ENCODE results near the gene KCNH3. TPM values are rescaled to one million over a fixed set of nuclear protein-coding genes. Genes with fewer than 3 reads are reported as not detected.

Gene KCNH3
- total and polyA plus RNA-seq, 2 of the 8 experiments (the other 6 are each of a cell fraction or from before 2014, with no cell fraction given) = 0.24 to 0.50 TPM

GRCh38 chr12:49557187-49557916 lies 18.5 kb downstream of the KCNH3 start:
- H2BK12ac ChIP-seq (ENCODE audit: low read depth, low read length) = no peak overlapping the region
- H3K18ac ChIP-seq (ENCODE audit: extremely low read depth, low read length) = no peak overlapping the region
- H4K91ac ChIP-seq (replicated peaks; ENCODE audit: insufficient read length, low read length) = no peak overlapping the region
- no peak overlapping the region for H3K27ac ChIP-seq (ENCODE audit: low read depth, low read length)
- peaks cover 15 to 43% (median 29%) of the 10 kb centered on the region in 4 experiments; a peak in 7 of 8 replicates for H3K36me3 ChIP-seq (ENCODE audit: control insufficient read depth in 2 of 4, insufficient read depth in 4 of 4, low read length in 3 of 4)
- no peak overlapping the region for H2BK120ac ChIP-seq (replicated peaks; ENCODE audit: low read depth, low read length)
- H3K4ac ChIP-seq (replicated peaks; ENCODE audit: insufficient read length, low read depth, low read length) = no peak overlapping the region
- H3K23ac ChIP-seq (ENCODE audit: insufficient read length) = no peak overlapping the region
- no peaks in the 10 kb centered on the region for H3K79me2 ChIP-seq (ENCODE audit: control insufficient read depth in 1 of 2, insufficient read depth in 2 of 2, low read length in 2 of 2)
- ChIA-PET POLR2A (ENCODE audit: partially characterized antibody) (interaction anchor here (0.5 to 3.1 kb wide), 6 partner anchors 9 to 244 kb away, joined by 3 to 12 read pairs (median 5); partner anchors contain the start of gene MCRS1), CTCF (ENCODE audit: partially characterized antibody) (interaction anchor here (1.1 to 14.0 kb wide), 12 partner anchors 7 to 225 kb away, joined by 3 to 171 read pairs (median 4); partner anchors contain the start of gene MCRS1)
- no peak overlapping the region for H2BK20ac ChIP-seq (ENCODE audit: low read length)
- H3K56ac ChIP-seq (replicated peaks; ENCODE audit: insufficient read length, low read depth, low read length) = no peak overlapping the region
- H4K5ac ChIP-seq (ENCODE audit: insufficient read length, low read depth, low read length) = no peak overlapping the region
- H3K79me1 ChIP-seq (ENCODE audit: low read depth, low read length) = no peaks in the 10 kb centered on the region
- H3K14ac ChIP-seq (ENCODE audit: insufficient read length) = no peak overlapping the region
- peaks cover 0 to 5% of the 10 kb centered on the region in 2 experiments for H4K20me1 ChIP-seq (replicated peaks in 1 of 2; ENCODE audit: control insufficient read depth in 1 of 2, insufficient read depth in 2 of 2, low read length in 2 of 2)
- H2BK15ac ChIP-seq (ENCODE audit: low read length) = no peak overlapping the region
- no peak for DNase-seq (ENCODE audit: low read depth in 1 of 2, low spot score in 2 of 2)
- H3K9me3 ChIP-seq (ENCODE audit: insufficient read depth in 2 of 2, low read depth in 1 of 2, low read length in 1 of 2) = no peaks in the 10 kb centered on the region
- TF ChIP-seq BRCA1 (IDR thresholded peaks at IDR 0.05; ENCODE audit: low read depth, low read length) (no peak), POLR2AphosphoS5 (IDR thresholded peaks at IDR 0.05; ENCODE audit: low read depth, low read length) (0 out of 2 replicates have a peak, but pooled peaks have one; percentile 17)
- no peaks in the 10 kb centered on the region; a peak in 1 of 7 replicates for H3K4me1 ChIP-seq (replicated peaks in 1 of 4; ENCODE audit: control insufficient read depth in 3 of 4, insufficient read depth in 4 of 4, low read length in 3 of 4)
- H3K4me3 ChIP-seq (ENCODE audit: extremely low read depth in 1 of 4, insufficient read depth in 2 of 4, low read depth in 3 of 4, low read length in 4 of 4) = no peak overlapping the region
- H3K27me3 ChIP-seq (replicated peaks in 1 of 4; ENCODE audit: control insufficient read depth in 3 of 4, extremely low read depth in 1 of 4, insufficient read depth in 3 of 4, low read length in 3 of 4) = no peaks in the 10 kb centered on the region; a peak in 1 of 7 replicates
- H3K9ac ChIP-seq (replicated peaks in 1 of 4; ENCODE audit: extremely low read depth in 1 of 4, low read depth in 3 of 4, low read length in 3 of 4) = no peak overlapping the region
- no peak for FAIRE-seq
- H2AFZ ChIP-seq (ENCODE audit: low read length) = no peak overlapping the region
- H4K8ac ChIP-seq (ENCODE audit: extremely low read depth, insufficient read depth, low read length) = peak overlapping the region; percentile 12; the same call in 1 of the 2 replicates
- H3K4me2 ChIP-seq (ENCODE audit: insufficient read depth in 1 of 2, low read depth in 2 of 2, low read length in 2 of 2) = no peak overlapping the region
- H3K23me2 ChIP-seq (ENCODE audit: low read depth, low read length) = no peaks in the 10 kb centered on the region
- no peak overlapping the region for H2BK5ac ChIP-seq (ENCODE audit: low read depth, low read length)
- 87% methylated on average over 10 of the region's 18 CpGs; no CpG with 5 or more reads in 1 of the 2 experiments for WGBS, 2 experiments (ENCODE audit: extremely low coverage in 1 of 2, insufficient coverage in 1 of 2, insufficient read length in 1 of 2, insufficient replicate concordance in 2 of 2, low coverage in 1 of 2, low lambda C conversion rate in 2 of 2, missing lambda C conversion rate in 1 of 2)
- H2AK5ac ChIP-seq (ENCODE audit: low read depth, low read length) = no peak overlapping the region

Data from H1 (cell line).